C4-2B (cell line): Measurements from ENCODE around the gene SOS1.

Experiments
- CTCF ChIP-seq: fragments of 450-650 bp; conservative IDR thresholded peaks from 2 replicates; pipeline ENCODE4 v1.5.1; 2017; ENCODE audit warnings: mild to moderate bottlenecking
- ZFX ChIP-seq: fragments of 450-650 bp; IDR thresholded peaks from 2 replicates; pipeline ENCODE4 v1.6.1; 2017

DNA sequence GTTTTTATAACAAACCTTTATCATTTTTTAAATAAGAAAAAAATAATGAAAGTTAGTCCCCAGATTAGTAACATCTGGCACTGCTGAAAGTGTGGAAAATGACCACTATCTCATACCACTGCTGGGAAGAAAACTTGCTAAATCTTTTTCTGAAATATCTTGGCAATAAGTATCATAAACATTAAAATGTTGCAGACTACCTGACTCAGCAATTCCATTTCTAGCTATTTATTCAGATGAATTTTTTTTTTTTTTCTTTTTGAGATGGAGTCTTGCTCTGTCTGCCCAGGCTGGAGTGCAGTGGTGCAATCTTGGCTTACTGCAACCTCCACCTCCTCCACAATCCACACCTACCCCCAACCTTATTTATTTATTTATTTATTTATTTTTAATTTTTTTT lies 35.3 kb upstream of the SOS1 start:
- TF ChIP-seq CTCF: no peak
- TF ChIP-seq ZFX: no peak
